Measurements from ENCODE around the gene ZNF746.
"Not testable (repeated sequence)": the region's sequence is repeated elsewhere in the genome, so short reads cannot be mapped to it uniquely, and the experiment has no call there.

ZNF746 gene

GRCh38 chr7:149497467-149498261 lies at the start of gene ZNF746:
Gene ZNF746 (minus strand): TSS chr7:149497809. CDS start chr7:149497536, 273 bp downstream.
- FAIRE-seq, result no peak

DNA sequence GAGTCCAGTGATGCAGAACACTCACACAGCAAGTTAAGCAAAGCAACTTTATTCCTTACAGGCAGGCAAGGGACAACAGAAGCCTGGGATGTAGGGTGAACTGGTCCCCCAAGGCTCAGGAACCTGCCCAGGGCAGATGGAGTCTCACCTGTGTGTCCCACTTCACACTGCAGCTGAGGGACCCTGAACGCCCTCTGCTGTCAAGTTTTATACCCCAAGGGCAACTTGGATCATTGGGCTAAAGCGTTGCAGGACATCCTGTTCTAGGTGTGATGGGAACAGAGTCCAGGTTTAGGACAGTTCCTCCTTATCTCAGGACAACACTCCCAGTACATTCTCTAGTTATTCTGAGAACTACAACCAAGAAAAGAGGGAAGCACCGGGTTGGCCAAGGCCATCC lies 49.5 kb upstream of the ZNF746 start:
- no peak for DNase-seq (ENCODE audit: low spot score)
- FAIRE-seq, result no peak

More at GRCh38 chr7:149497467-149498261, at the start of gene ZNF746:
- DNase-seq (ENCODE audit: low spot score), result peak; percentile 80

GRCh38 chr7:149546331-149546730 lies 48.7 kb upstream of the ZNF746 start:
- DNase-seq (ENCODE audit: low spot score) (no peak), FAIRE-seq (no peak)

- no peak for FAIRE-seq
- no peak for DNase-seq (ENCODE audit: low spot score)
Observed at GRCh38 chr7:149544028-149544427, 46.4 kb upstream of the ZNF746 start.

- FAIRE-seq (no peak), DNase-seq (ENCODE audit: low spot score) (no peak)
Observed at GRCh38 chr7:149532654-149533053, 35.0 kb upstream of the ZNF746 start.

GRCh38 chr7:149529136-149529718 lies 31.6 kb upstream of the ZNF746 start:
- FAIRE-seq (no peak), DNase-seq (ENCODE audit: low spot score) (no peak)

DNA sequence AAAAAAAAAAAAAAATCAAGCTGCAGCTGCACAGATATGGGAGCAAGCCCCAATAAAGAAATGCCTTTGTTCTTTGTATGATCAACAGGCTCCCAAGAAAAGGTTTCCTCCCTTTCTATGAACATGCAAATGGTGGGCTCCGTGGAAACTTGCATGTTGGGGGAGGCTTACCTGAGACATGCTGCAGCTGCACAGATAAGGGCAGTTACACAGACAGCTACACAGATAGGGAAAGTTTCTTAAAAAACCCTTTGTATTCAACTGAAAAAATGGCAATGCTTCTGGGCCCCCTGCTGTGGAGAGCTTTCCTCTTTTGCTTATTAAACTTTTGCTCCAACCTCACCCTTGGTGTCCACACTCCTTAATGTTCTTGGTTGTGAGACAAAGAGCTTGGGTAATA lies 29.8 kb upstream of the ZNF746 start:
- no peak for DNase-seq (ENCODE audit: low spot score)
- no peak for FAIRE-seq

DNA sequence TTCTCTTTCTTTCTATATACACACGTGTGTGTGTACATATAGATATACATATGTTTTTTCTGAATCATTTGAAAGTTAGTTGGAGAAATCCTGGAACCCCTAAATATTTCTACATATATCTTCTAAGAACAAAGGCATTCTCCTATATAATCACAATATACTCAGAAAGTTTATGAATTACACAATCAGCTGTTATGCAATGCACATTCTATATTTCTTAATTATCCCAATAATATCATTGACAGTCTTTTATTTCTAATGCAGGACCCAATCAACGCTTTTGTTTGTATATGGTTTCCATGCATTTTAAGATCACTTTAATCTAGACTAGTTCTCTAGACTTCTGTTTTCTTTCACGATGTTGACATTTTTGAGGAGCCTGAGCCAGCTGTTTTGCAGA lies 27.7 kb upstream of the ZNF746 start:
- DNase-seq (ENCODE audit: low spot score) (no peak), FAIRE-seq (no peak)

GRCh38 chr7:149524394-149524793 lies 26.8 kb upstream of the ZNF746 start:
- DNase-seq (ENCODE audit: low spot score) (no peak), FAIRE-seq (no peak)

DNA sequence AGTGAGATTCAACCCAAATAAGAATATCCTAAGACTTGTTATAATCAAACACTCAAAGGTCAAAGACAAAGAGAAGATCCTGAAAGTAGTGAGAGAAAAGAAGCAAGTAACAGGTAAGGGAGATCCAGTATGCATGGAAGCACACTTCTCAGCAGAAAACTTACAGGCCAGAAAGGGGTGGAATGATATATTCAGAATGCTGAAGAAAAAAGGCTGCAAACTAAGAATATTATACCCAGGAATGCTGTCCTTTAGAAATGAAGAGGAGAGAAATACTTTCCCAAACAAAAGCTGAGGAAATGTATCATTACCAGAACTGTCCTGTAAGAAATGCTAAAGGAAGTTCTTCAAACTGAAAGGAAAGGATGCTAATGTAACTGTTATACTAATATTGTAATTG lies 12.6 kb upstream of the ZNF746 start:
- no peak for FAIRE-seq
- DNase-seq (ENCODE audit: low spot score), result no peak

DNA sequence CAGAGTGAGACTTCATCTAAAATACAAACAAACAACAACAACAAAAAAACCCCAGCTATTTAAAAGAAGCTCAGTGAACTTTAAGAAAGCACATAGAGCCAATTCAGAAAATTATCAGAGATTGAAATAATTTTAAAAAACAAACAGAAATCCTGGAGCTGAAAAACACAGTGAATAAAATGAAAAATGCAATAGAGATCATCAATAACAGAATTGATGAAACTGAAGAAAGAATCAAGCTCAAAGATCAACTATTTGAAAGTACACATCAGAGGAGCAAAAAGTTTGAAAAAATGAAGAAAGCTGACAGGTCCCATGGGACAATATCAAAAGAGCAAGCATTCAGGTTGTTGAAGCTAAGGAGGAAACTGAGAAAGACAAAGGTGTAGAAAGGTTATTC lies 12.2 kb upstream of the ZNF746 start:
- no peak for DNase-seq (ENCODE audit: low spot score)
- no peak for FAIRE-seq

GRCh38 chr7:149505551-149505950 lies 7.9 kb upstream of the ZNF746 start:
- FAIRE-seq (no peak), DNase-seq (ENCODE audit: low spot score) (no peak)

DNA sequence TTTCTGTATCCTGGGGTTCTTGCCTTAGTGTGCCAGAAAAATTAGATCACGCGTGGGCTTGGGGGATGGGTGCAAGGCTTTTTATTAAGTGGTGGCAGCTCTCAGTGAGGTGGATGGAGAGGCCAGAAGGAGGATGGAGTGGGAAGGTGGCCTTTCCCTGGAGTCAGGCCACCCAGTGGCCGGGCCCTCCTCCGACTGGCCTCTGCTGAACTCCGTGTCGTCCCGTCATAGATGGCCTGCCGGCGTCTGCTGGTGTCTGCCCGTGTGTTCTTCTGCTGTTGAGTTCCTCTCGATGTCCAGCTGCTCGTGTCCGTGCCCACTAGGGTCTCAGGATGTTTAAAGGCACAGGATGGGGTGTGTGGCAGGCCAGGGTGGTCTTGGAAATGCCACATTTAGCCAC lies 4.0 kb upstream of the ZNF746 start:
- FAIRE-seq (no peak), DNase-seq (ENCODE audit: low spot score) (no peak)

DNA sequence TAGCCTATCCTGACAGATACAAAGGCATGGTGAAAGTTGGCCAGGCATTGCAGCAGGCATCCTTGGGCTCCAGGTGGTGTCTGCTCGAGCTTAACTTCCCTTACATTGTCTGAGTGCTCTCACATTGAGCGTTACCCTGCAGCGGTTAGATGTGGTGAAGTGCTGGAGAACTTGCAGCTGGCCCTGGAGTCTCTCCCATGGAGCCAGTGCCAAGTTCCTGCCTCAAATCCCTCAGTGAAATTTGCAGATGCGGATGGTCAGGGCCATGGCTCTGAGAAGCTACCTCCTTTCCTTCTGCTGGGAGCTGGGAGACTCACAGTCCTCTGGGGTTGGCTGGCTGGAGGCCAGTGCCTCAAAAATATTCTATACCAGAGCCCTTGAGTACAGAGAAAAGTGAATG lies 3.3 kb upstream of the ZNF746 start:
- FAIRE-seq, result no peak

DNA sequence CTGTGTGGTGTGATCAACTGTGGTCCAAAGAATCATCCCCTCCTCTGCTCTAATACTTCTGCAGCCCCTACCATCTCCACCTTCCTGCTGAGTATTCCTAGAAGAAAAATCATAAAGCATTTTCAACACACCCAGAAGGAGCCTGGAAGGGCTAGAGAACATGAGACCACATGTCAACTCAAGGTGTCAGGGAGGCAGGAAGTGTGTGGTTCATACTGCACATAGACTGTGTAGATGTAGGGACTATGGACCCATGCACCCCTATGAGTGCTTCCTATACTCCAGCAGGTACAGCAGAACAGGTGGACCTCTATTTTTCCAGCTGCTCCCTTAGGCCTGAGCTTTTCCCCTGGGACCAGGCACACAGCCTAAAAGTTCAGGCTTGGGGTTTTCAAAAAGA lies 2.6 kb upstream of the ZNF746 start:
- FAIRE-seq, result no peak
- no peak for DNase-seq (ENCODE audit: low spot score)

More for the DNA sequence above, 3.3 kb upstream of the ZNF746 start:
- no peak for DNase-seq (ENCODE audit: low spot score)

DNA sequence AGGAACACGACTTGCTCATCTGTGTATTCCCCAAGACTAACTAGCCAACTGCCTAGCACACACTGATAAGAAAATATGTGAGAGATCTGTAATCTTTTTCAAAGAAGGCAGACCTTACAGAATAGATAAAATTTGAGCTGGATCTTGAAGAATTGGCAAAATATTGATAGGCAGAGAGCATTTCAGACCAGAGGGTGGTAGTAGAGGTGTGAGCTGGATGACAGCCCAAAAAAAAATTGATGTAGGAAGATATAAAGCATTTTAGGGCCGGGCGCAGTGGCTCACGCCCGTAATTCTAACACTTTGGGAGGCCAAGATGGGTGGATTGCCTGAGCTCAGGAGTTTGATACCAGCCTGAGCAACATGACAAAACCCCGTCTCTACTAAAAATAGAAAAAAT lies 1.2 kb upstream of the ZNF746 start:
- no peak for FAIRE-seq
- DNase-seq (ENCODE audit: low spot score), result no peak

DNA sequence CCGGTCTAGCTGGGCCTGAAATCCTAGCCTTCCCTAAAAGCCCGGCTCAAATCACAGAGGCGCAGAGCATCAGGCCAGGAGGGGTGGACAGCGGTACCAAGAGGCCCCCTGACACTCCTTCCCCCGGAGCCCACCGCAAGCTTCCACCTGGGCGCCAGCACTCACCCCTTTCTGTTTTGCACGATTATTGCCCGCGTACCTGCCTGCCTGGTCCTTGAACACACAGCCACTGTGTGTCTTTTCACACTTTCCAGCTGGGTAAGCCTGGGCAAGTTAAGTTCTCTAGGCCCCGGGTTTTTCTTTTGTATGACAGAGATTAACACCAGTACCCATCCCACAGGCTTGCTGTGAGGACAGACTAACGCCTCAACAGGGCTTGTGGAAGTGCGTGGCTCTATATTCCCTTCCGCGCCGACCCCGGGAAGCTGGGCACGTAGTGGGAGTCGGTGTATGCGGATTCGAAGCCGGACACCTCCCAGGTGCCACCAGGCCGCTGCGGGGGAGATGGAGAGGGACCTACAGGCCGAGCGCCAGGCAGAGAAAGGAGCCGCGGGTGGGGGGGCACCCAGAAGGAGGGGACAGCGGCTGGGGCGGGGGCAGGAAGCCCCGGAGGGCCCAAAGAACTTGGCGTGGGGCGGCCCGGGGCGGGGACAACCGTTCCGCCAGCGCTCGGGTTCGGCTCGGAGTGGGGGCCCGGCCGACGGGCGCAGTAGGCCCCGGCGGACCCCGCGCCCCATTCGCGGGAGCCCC lies 792 bp downstream of the ZNF746 start:
- FAIRE-seq (no peak), DNase-seq (ENCODE audit: low spot score) (no peak)

GRCh38 chr7:149495785-149496641 lies 1.6 kb downstream of the ZNF746 start:
- no peak for FAIRE-seq
- no peak for DNase-seq (ENCODE audit: low spot score)

GRCh38 chr7:149494738-149495368 lies 2.8 kb downstream of the ZNF746 start:
- FAIRE-seq (no peak), DNase-seq (ENCODE audit: low spot score) (no peak)

GRCh38 chr7:149493975-149494374 lies 3.6 kb downstream of the ZNF746 start:
- FAIRE-seq; DNase-seq (ENCODE audit: low spot score): not testable (repeated sequence)

GRCh38 chr7:149493366-149493765 lies 4.2 kb downstream of the ZNF746 start:
- no peak for FAIRE-seq
- DNase-seq (ENCODE audit: low spot score), result no peak

Measured in urothelium cell line (cell line).